H9 (cell line): Measurements from ENCODE around the gene COQ5. TPM values are rescaled to one million over a fixed set of nuclear protein-coding genes. Genes with fewer than 3 reads are reported as not detected.

Experiments
- DNase-seq: peaks from one replicate; pipeline ENCODE4 v3.0.0-alpha.2; 2017
- H2AFZ ChIP-seq: one replicate; pipeline ENCODE4 v1.6.1; 2013; ENCODE audit warnings: mild to moderate bottlenecking, low read length, control low read depth, moderate library complexity
- H2AK5ac ChIP-seq: 2 replicates; pipeline ENCODE4 v1.6.1; 2013; ENCODE audit warnings: low read length, control low read depth, mixed read lengths; ENCODE audit not compliant: insufficient read length
- H2BK120ac ChIP-seq: one replicate; pipeline ENCODE4 v1.6.1; 2013; ENCODE audit warnings: low read depth, mild to moderate bottlenecking, low read length, control low read depth, inconsistent platforms; ENCODE audit not compliant: poor library complexity, severe bottlenecking
- H2BK12ac ChIP-seq: 2 replicates; pipeline ENCODE4 v1.6.1; 2013; ENCODE audit warnings: low read length, control low read depth, mixed read lengths, low read depth; ENCODE audit not compliant: insufficient read length
- H2BK15ac ChIP-seq: 2 replicates; pipeline ENCODE4 v1.6.1; 2013; ENCODE audit warnings: low read depth, low read length, control low read depth
- H2BK20ac ChIP-seq: one replicate; pipeline ENCODE4 v1.6.1; 2013; ENCODE audit warnings: low read depth, mild to moderate bottlenecking, low read length, control low read depth, inconsistent platforms; ENCODE audit not compliant: poor library complexity, severe bottlenecking
- H2BK5ac ChIP-seq: 2 replicates; pipeline ENCODE4 v1.6.1; 2013; ENCODE audit warnings: low read length, control low read depth, mixed read lengths; ENCODE audit not compliant: insufficient read length
- H3K14ac ChIP-seq: 2 replicates; pipeline ENCODE4 v1.6.1; 2013; ENCODE audit warnings: low read length, control low read depth; ENCODE audit not compliant: insufficient read depth
- H3K18ac ChIP-seq: 2 replicates; pipeline ENCODE4 v1.6.1; 2013; ENCODE audit warnings: low read depth, mild to moderate bottlenecking, mixed read lengths, low read length, control low read depth; ENCODE audit not compliant: insufficient read length
- H3K23ac ChIP-seq: 2 replicates; pipeline ENCODE4 v1.6.1; 2013; ENCODE audit warnings: low read length, control low read depth, mixed read lengths, low read depth; ENCODE audit not compliant: insufficient read length
- H3K23me2 ChIP-seq: 2 replicates; pipeline ENCODE4 v1.6.1; 2013; ENCODE audit warnings: low read depth, mild to moderate bottlenecking, mixed read lengths, low read length, control low read depth; ENCODE audit not compliant: insufficient read length, poor library complexity, severe bottlenecking
- H3K27ac ChIP-seq: 2 replicates; pipeline ENCODE4 v1.5.1; 2013; ENCODE audit warnings: low read length, control low read depth, mixed read lengths, low read depth; ENCODE audit not compliant: insufficient read length
- H3K27me3 ChIP-seq: 2 replicates; pipeline ENCODE4 v1.6.1; 2013; ENCODE audit warnings: low read length, control low read depth, inconsistent platforms; ENCODE audit not compliant: insufficient read depth
- H3K4ac ChIP-seq: 2 replicates; pipeline ENCODE4 v1.6.1; 2013; ENCODE audit warnings: low read depth, mild to moderate bottlenecking, control low read depth, inconsistent platforms, low read length, moderate library complexity
- H3K4me1 ChIP-seq: 2 replicates; pipeline ENCODE4 v1.6.1; 2013; ENCODE audit warnings: low read length, control low read depth, inconsistent platforms; ENCODE audit not compliant: insufficient read depth
- H3K4me2 ChIP-seq: 2 replicates; pipeline ENCODE4 v1.6.1; 2013; ENCODE audit warnings: low read length, control low read depth, mixed read lengths; ENCODE audit not compliant: insufficient read length, insufficient read depth
- H3K56ac ChIP-seq: 2 replicates; pipeline ENCODE4 v1.6.1; 2013; ENCODE audit warnings: low read depth, mild to moderate bottlenecking, mixed read lengths, low read length, control low read depth; ENCODE audit not compliant: insufficient read length
- H3K79me1 ChIP-seq: 2 replicates; pipeline ENCODE4 v1.6.1; 2013; ENCODE audit warnings: low read depth, mild to moderate bottlenecking, moderate library complexity, low read length, control low read depth, inconsistent platforms; ENCODE audit not compliant: insufficient read depth, poor library complexity, severe bottlenecking
- H3K79me2 ChIP-seq: 2 replicates; pipeline ENCODE4 v1.6.1; 2013; ENCODE audit warnings: low read length, control low read depth, inconsistent platforms; ENCODE audit not compliant: insufficient read depth
- H3K9ac ChIP-seq: 2 replicates; pipeline ENCODE4 v1.6.1; 2013; ENCODE audit warnings: low read length, control low read depth, mixed read lengths; ENCODE audit not compliant: insufficient read length; ENCODE audit errors: extremely low read depth
- H3K9me3 ChIP-seq: one replicate; pipeline ENCODE4 v1.6.1; 2013; ENCODE audit warnings: low read depth, low read length, inconsistent platforms; ENCODE audit not compliant: control insufficient read depth
- H3T11ph ChIP-seq: one replicate; pipeline ENCODE4 v1.6.1; 2013; ENCODE audit warnings: mild to moderate bottlenecking, low read length, control low read depth, inconsistent platforms
- H4K20me1 ChIP-seq: one replicate; pipeline ENCODE4 v1.6.1; 2013; ENCODE audit not compliant: control insufficient read depth, insufficient read length, insufficient read depth
- H4K5ac ChIP-seq: 2 replicates; pipeline ENCODE4 v1.6.1; 2013; ENCODE audit warnings: low read depth, mild to moderate bottlenecking, mixed read lengths, low read length, control low read depth; ENCODE audit not compliant: insufficient read length
- H4K8ac ChIP-seq: replicated peaks from 2 replicates; pipeline ENCODE4 v1.6.1; 2013; ENCODE audit warnings: low read length, control low read depth, mixed read lengths, low read depth; ENCODE audit not compliant: insufficient read length
- H4K91ac ChIP-seq: 2 replicates; pipeline ENCODE4 v1.6.1; 2013; ENCODE audit warnings: low read depth, mild to moderate bottlenecking, moderate library complexity, mixed read lengths, low read length, control low read depth; ENCODE audit not compliant: insufficient read length
- H3K27ac Mint-ChIP-seq, 3 experiments: 2 replicates in 2 of 3; 3 replicates in 1 of 3; pipeline ENCODE4 v1.8.0; 2020 to 2021; ENCODE audit warnings: mixed read lengths in 3 of 3, mild to moderate bottlenecking in 1 of 3, moderate library complexity in 1 of 3
- H3K27me3 Mint-ChIP-seq: 2 replicates; pipeline ENCODE4 v1.8.0; 2021; ENCODE audit warnings: low read depth, mild to moderate bottlenecking, moderate library complexity, mixed read lengths
- H3K36me3 Mint-ChIP-seq, 3 experiments: 2 replicates in 2 of 3; 3 replicates in 1 of 3; pipeline ENCODE4 v1.8.0; 2020 to 2021; ENCODE audit warnings: low read depth in 3 of 3, mixed read lengths in 3 of 3; ENCODE audit not compliant: insufficient read depth in 1 of 3
- H3K4me1 Mint-ChIP-seq, 2 experiments: 2 replicates each; pipeline ENCODE4 v1.8.0; 2020; ENCODE audit warnings: mixed read lengths in 2 of 2
- H3K4me3 Mint-ChIP-seq, 2 experiments: 2 replicates in 1 of 2; 3 replicates in 1 of 2; pipeline ENCODE4 v1.8.0; 2020 to 2021; ENCODE audit warnings: mild to moderate bottlenecking in 2 of 2, mixed read lengths in 2 of 2, moderate library complexity in 1 of 2
- H3K9me3 Mint-ChIP-seq, 2 experiments: 2 replicates in 1 of 2; 3 replicates in 1 of 2; pipeline ENCODE4 v1.8.0; 2020; ENCODE audit warnings: mild to moderate bottlenecking in 2 of 2, mixed read lengths in 2 of 2, moderate library complexity in 1 of 2
- CTCF ChIP-seq: fragments of 200-600 bp; sonication (generic); conservative IDR thresholded peaks from 3 replicates; pipeline ENCODE4 v1.8.0; 2021; ENCODE audit warnings: antibody characterized with exemption, mild to moderate bottlenecking
- WGBS: extraction: QIAGEN DNeasy Blood & Tissue Kit; methylation state at CpG from one replicate; pipeline ENCODE4 v1.1.7; 2013; ENCODE audit warnings: missing lambda C conversion rate, low lambda C conversion rate, mixed read lengths; ENCODE audit not compliant: insufficient read length; ENCODE audit errors: extremely low coverage; 5-methylcytosine and 5-hydroxymethylcytosine counted together
- total RNA-seq: library from RNA; stranded (reverse); gene quantifications from 2 replicates; pipeline ENCODE4 v1.2.1, GENCODE V29; 2021

The COQ5 gene
- total RNA-seq, 1 experiment from 2014 or later: 34.8 TPM

GRCh38 chr12:120460157-120460556 is 68.8 kb downstream of the COQ5 start:
- H4K20me1 ChIP-seq: no peaks in the 10 kb centered on the region
- no peak overlapping the region for H2AFZ ChIP-seq
- Mint-ChIP-seq H3K36me3 (peaks cover 64 to 94% (median 87%) of the 10 kb centered on the region in 3 experiments; a peak in 6 of 7 replicates), H3K9me3 (no peaks in the 10 kb centered on the region), H3K4me3 (no peak overlapping the region), H3K27me3 (no peaks in the 10 kb centered on the region), H3K27ac (peak overlapping the region in 1 of 3 experiments; percentile 33; a peak in 2 of 7 replicates), H3K4me1 (no peaks in the 10 kb centered on the region)
- no peaks in the 10 kb centered on the region for H3K23me2 ChIP-seq
- H3K14ac ChIP-seq: no peak overlapping the region
- H3K79me1 ChIP-seq: no peaks in the 10 kb centered on the region
- no peak overlapping the region for H3K4me2 ChIP-seq
- H2BK5ac ChIP-seq: no peak overlapping the region
- no peak overlapping the region for H3K9ac ChIP-seq
- TF ChIP-seq CTCF: no peak
- no peak overlapping the region for H2BK15ac ChIP-seq
- DNase-seq: no peak
- H3K79me2 ChIP-seq: no peaks in the 10 kb centered on the region
- no CpG with 5 or more reads among the region's 3 CpGs for WGBS
- H3K4ac ChIP-seq: no peak overlapping the region
- H2BK20ac ChIP-seq: no peak overlapping the region
- H4K5ac ChIP-seq: no peak overlapping the region
- no peak overlapping the region for H3T11ph ChIP-seq
- H3K9me3 ChIP-seq: no peaks in the 10 kb centered on the region
- H2BK120ac ChIP-seq: no peak overlapping the region
- H3K18ac ChIP-seq: no peak overlapping the region
- H2AK5ac ChIP-seq: no peak overlapping the region
- no peaks in the 10 kb centered on the region for H3K27me3 ChIP-seq
- H3K56ac ChIP-seq: no peak overlapping the region
- H2BK12ac ChIP-seq: no peak overlapping the region
- no peak overlapping the region for H3K27ac ChIP-seq
- no peak overlapping the region for H4K8ac ChIP-seq
- no peaks in the 10 kb centered on the region for H3K4me1 ChIP-seq
- no peak overlapping the region for H3K23ac ChIP-seq
- H4K91ac ChIP-seq: no peak overlapping the region
